LoVo (cell line): ENCODE data around the gene SHLD2.
"Not testable (repeated sequence)": the region's sequence is repeated elsewhere in the genome, so short reads cannot be mapped to it uniquely, and the experiment has no call there.

ENCODE experiments used
- DNase-seq: peaks from one replicate; pipeline ENCODE4 v3.0.0-alpha.2; 2016; ENCODE audit warnings: low spot score

Gene SHLD2

GRCh38 chr10:87094373-87095235, at the start of gene SHLD2, which contains the start of gene GLUD1:
TSS of gene SHLD2 (plus strand) at chr10:87095206. CDS start at chr10:87151355, 56,149 bp downstream.
TSS of gene GLUD1 (minus strand) at chr10:87094843. CDS start at chr10:87094769, 74 bp downstream.
- DNase-seq = peak; percentile 93

DNA sequence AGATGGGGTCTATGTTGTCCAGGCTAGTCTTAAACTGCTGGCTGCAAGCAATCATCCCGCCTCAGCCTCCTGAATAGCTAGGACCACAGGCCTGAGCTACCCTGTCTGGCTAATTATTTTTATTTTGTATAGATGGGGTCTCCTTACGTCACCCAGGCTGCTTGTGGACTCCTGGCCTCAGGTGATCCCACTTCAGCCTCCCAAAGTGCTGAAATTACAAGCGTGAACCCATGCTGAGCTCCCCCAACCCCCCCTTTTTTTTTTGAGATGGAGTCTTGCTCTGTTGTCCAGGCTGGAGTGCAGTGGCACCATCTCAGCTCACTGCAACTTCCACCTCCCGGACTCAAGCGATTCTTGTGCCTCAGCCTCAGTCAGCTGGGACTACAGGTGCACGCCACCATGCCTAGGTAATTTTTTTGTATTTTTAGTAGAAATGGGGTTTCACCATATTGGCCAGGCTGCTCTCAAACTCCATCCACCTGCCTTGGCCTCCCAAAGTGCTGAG, 49.5 kb upstream of the SHLD2 start:
- DNase-seq = no peak

GRCh38 chr10:87053111-87053510, 41.9 kb upstream of the SHLD2 start:
- DNase-seq = no peak

DNA sequence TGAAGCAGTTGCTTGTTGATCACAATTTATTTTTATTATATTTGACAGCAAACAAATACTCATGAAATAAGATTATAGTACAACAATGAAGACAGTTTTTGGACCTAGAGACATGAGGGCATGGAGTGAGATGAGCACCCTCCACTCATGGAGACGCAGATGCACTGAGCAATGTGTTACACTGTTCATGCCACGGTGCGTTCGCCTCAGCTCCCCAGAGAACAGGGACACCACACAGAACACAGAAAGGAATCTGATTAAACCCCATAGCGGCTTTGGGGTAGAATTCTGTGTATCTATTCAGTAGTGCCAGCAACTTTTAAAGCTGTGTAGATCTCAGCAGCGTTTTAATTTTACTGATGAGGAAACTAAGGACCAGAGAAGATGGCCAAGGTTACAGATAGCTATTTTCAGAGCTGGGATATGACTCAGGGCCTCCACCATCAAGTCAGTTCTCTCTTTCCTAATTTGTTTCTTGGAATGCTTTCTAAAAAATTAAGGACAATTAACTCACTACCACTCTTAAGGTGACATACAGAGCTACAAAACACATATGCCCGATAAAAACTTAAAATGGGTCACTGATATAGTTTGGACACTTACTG, 41.3 kb upstream of the SHLD2 start:
- no peak for DNase-seq

GRCh38 chr10:87054373-87055295, 40.4 kb upstream of the SHLD2 start:
- DNase-seq = no peak

DNA sequence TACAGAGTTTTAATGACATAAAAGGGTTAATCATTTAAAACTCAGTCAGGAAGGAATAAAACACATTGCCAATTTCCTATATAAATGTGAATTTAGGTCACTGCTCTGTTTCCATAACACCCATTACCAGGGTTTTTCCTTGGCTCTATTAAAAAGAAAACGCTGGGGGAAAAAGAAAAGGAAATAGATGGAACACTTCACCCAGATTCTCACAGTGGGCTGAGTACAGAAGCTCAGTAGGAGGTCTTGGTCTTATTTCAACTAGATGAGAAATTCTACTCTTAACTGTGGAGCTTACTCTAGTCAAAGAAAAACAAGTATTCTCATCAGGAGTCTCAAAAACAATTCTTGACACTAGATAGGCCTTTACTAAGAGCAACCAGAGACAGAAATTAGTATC, 36.8 kb upstream of the SHLD2 start:
- no peak for DNase-seq

DNA sequence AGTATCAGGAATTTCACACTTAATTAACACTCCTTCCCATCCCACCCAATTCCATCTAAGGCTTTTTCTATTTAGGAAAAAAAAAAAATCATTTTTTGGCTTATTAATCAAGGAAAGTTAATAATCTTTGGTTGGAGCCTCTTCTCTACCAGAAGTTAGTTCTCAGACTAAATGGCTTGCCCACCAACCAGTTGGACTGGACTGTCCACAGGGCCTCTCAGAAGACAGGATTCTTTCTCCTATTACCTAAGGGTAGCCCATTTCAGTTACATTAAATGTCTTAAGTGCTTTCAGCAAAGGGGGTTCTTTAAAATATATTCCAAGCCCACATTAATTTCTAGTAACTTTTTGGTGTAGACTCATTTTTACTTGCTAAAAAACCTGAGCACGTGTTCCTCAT, 35.6 kb upstream of the SHLD2 start:
- DNase-seq = no peak

DNA sequence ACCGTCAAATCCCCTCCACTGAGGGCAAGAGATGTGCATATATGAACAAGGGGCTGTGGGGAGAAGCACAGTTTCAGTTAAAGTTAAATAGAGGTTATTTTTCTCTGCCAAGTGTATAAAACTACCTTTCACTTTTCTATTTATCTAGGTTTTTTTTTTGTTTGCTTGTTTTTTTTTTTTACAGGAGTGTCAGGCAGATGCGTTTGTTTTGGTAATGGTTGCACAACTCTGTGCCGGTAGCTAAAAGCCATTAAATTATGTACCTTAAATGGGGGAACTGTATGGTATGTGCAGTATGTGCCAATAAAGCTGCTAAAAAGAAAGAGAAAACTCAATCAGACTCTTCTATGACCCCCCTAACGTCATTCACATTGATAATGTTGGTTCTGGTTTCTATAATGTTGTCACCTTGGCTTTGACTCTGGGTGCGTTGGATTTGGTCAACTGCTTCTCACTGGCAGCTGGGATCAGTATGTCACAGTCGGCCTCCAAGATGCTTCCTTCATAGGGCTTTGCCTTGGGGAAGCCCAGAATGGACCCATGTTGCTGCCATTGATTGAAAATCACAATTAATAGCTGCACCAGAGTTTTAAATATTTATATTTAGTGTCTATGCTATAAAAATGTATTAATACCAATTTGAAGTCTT, 34.6 kb upstream of the SHLD2 start:
- no peak for DNase-seq

DNA sequence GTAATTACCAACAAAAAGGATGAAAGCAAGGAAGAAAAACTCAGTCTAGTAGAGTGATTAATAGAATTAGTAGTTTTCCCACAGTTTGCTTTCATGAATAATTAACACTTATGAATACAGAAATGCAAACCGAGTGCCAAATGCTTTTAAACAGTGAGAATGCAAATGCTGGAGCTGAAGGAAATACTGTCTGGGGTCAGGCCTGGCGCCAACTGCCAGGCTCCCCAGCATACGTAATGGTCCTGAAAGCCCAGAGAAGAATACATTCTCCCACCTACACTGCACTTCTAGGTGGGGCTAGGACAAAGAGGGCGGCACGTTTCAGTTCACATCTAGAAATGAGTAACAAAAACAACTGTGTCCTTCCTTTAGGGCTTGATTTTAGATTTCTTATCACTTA, 30.4 kb upstream of the SHLD2 start:
- no peak for DNase-seq

DNA sequence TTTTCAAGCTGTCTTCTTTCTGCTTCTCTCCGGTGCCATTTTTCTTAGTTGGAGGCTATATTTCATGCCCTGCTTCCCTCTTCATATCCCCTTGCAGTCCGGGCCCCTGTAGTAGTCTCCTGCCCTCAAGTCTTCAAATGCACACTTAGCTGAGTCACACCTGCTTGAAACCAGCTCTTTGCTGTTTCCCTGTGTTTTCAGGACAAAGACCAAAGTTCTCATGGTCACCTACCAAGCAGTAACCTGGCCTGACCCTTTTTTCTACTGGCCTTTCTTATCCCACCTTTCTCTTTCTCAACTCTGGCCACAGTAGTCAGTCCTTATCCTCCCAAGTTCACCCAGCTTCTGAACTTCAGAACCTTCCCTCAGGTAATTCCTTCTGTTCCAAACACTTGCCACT, 28.8 kb upstream of the SHLD2 start:
- DNase-seq = no peak

DNA sequence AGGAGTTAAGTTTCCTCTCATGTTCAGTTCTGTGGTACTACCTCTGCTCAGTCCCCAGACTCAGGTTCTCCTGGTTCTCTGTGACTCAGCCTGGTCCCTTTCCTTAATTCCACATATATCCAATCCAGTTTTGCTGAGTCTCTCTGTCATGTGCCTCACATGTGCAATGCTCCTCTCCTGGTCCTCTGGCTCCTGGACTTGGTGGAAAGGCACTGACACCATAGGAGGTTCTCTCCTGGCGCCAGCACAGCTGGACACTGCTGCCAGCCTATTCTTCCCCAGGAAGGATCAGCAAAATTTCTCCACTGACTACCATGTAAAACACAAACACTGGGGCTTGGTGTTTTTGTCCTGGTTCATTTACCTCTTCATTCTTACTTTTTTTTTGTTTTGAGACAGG, 28.1 kb upstream of the SHLD2 start:
- DNase-seq = no peak

DNA sequence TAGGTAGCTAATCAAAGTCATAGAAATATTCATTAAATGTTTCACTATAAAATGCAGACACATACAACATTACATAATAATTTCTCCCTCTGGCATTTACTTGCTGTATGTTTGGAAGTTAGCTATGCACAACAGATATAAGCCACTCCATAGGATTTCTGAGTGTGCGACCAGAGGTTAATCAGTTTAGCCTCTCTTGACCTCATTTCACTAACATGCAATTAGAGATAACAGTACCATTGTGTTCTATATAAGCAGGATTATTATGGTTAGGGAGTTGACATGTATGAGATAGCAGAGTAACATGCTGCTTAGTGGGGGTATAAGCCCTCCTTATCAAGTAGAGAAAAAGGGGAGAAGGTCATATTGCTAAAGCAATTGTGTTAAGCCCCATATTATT, 26.7 kb upstream of the SHLD2 start:
- no peak for DNase-seq

GRCh38 chr10:87072449-87072848, 22.6 kb upstream of the SHLD2 start:
- DNase-seq = no peak

DNA sequence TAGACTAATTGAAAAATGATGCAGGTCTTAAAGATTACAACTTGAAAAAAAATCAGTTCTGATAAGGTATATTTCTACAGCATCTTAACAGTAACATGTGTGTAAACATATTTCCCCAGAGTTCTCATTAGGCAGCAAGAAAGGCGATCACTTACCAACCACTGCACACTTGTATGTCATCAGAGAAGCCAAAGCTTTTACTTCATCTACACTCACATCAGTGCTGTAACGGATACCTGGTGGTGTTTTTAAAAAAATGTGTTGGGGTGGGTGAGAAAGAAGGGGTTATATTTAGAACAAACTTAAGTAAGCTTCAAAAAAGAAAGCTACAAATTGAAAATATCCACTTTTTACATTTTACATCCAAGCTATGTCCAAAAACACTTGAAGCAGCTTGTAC, 18.6 kb upstream of the SHLD2 start:
- DNase-seq = not testable (repeated sequence)

- DNase-seq = no peak
Measured at GRCh38 chr10:87079106-87079836, 15.7 kb upstream of the SHLD2 start.

DNA sequence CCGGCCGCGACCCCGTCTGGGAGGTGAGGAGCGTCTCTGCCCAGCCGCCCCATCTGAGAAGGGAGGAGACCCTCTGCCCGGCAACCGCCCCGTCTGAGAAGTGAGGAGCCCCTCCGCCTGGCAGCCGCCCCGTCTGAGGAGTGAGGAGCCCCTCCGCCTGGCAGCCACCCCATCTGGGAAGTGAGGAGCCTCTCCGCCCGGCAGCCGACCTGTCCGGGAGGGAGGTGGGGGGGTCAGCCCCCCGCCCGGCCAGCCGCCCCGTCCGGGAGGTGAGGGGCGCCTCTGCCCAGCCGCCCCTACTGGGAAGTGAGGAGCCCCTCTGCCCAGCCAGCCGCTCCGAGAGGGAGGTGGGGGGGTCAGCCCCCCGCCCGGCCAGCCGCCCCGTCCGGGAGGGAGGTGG, 14.4 kb upstream of the SHLD2 start:
- not testable (repeated sequence) for DNase-seq

DNA sequence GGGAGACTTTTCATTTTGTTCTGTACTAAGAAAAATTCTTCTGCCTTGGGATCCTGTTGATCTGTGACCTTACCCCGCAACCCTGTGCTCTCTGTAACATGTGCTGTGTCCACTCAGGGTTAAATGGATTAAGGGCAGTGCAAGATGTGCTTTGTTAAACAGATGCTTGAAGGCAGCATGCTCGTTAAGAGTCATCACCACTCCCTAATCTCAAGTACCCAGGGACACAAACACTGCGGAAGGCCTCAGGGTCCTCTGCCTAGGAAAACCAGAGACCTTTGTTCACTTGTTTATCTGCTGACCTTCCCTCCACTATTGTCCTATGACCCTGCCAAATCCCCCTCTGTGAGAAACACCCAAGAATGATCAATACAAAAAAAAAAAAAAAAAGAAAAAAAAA, 13.4 kb upstream of the SHLD2 start:
- not testable (repeated sequence) for DNase-seq

DNA sequence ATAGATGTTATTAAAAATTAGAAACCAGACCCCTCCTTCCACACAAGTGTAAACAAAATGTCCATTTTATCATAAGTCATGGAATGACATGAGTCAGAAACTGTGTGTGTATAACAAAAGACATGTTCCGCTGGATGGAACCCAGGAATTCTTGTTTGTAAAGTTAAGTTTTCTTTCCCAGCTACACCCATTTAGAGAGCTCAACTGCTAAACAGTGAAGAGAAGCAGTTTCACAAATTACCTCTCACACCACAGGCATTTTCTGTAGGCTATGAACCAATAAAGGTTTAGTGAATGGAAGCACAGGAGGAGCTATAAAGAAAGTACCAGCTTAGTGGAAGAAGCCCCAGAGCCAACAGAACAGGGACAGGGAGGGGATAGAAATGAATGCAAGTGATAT, 12.8 kb upstream of the SHLD2 start:
- DNase-seq = not testable (repeated sequence)

DNA sequence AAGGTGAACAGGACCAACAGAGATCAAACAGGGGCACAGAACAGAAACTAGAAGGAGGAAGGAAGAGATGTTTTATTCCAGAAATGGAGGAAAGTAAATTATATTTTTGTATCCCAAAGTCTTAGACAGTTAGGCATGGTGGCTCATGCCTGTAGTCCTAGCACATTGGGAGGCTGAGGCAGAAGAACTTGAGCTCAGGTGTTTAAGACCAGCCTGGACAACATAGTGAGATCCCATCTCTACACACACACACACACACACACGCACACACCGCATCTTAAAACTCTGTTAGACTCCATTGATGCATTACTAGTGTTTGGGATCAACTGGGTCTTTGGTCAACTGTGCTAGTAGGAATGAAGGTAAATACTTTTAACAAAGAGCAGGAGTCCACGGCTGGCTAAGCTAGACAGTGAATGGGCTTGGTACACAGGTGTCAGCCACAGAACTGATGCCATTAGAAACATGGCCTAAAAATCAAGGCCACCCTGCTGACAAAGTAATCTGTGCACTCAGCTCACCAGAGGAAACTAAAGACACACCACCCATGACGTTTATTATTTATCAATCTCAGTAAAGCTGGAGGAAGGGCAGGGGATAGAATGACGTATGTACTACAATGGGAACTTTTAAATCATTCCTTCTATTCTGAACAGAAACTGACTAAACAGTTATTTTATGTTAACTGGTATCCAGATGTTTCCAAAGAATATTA, 11.3 kb upstream of the SHLD2 start:
- DNase-seq = not testable (repeated sequence)

DNA sequence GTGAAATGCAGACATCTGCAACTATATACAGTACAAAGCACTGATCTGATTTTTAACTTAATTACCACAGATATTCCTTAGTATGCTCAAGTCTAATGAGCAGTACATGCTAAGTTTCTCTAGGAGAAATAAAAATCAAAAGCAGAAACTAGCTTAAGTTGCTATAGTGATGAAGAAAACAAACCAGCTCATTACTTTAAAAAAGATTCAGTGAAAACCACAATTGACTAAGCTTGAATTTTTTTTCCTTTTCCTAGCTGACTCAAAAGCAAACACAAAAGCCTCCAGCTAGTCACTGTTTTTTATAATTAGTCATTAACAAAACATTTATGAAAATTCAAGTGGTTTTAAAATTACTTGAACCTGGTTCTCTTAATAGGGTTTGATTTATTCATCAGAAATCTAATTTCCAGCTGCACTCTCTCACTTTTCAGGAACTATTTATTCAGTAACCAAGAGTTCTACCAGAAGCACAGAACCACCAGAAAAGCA, 10.7 kb upstream of the SHLD2 start:
- DNase-seq = not testable (repeated sequence)
